B cell (primary cell): ENCODE data around the gene PYGM. TPM values are rescaled to one million over a fixed set of nuclear protein-coding genes. Genes with fewer than 3 reads are reported as not detected.

Source experiments
- polyA plus RNA-seq: library from polyadenylated mRNA; depleted of rRNA; stranded (reverse); fragments of >200 nt; gene quantifications from 2 replicates; pipeline ENCODE4 v1.2.3, GENCODE V29; 2012
- total RNA-seq, 2 donors: library from RNA; stranded (reverse); fragments of 120-200 nt in 1 of 2; gene quantifications; 1 replicate in 1 of 2; 2 replicates in 1 of 2; pipeline versions ENCODE4 v1.2.3 to v1.2.4, GENCODE V29; 2013 to 2022

Gene PYGM
- total and polyA plus RNA-seq, 2 donors (not counting 1 experiment from before 2014, with no cell fraction given): 9.3 to 9.6 TPM

Other genes starting within 250 kb of the PYGM start
- not detected in 2 replicates for gene SLC22A11, start 204.0 kb downstream of the PYGM start, total RNA-seq
- not detected in 2 replicates for gene SLC22A11, start 204.0 kb downstream of the PYGM start, polyA plus RNA-seq
- not detected in 2 replicates for gene SLC22A12, start 168.8 kb downstream of the PYGM start, total RNA-seq
- not detected in 2 replicates for gene SLC22A12, start 168.8 kb downstream of the PYGM start, polyA plus RNA-seq
- gene NRXN2, start 36.8 kb downstream of the PYGM start, total RNA-seq: 0.52 TPM in 1 of 2 replicates, not detected in the other
- 0.01 TPM in 1 of 2 replicates, not detected in the other for gene NRXN2, start 36.8 kb downstream of the PYGM start, polyA plus RNA-seq
- gene RASGRP2, start 15.8 kb downstream of the PYGM start, total RNA-seq: 628 and 653 TPM in 2 replicates
- gene RASGRP2, start 15.8 kb downstream of the PYGM start, polyA plus RNA-seq: 1,139 and 1,316 TPM in 2 replicates
- gene SF1, start 18.6 kb upstream of the PYGM start, total RNA-seq: 914 and 931 TPM in 2 replicates
- gene SF1, start 18.6 kb upstream of the PYGM start, polyA plus RNA-seq: 369 and 714 TPM in 2 replicates
- gene MAP4K2, start 43.2 kb upstream of the PYGM start, total RNA-seq: 118 and 122 TPM in 2 replicates
- gene MAP4K2, start 43.2 kb upstream of the PYGM start, polyA plus RNA-seq: 163 and 165 TPM in 2 replicates
- 46.3 and 48.2 TPM in 2 replicates for gene MEN1, start 50.6 kb upstream of the PYGM start, total RNA-seq
- 68.5 and 71.5 TPM in 2 replicates for gene MEN1, start 50.6 kb upstream of the PYGM start, polyA plus RNA-seq
- gene CDC42BPG, start 84.7 kb upstream of the PYGM start, total RNA-seq: 8.7 and 9.3 TPM in 2 replicates
- gene CDC42BPG, start 84.7 kb upstream of the PYGM start, polyA plus RNA-seq: 3.7 and 4.4 TPM in 2 replicates
- 249 and 280 TPM in 2 replicates for gene EHD1, start 118.6 kb upstream of the PYGM start, total RNA-seq
- 208 and 223 TPM in 2 replicates for gene EHD1, start 118.6 kb upstream of the PYGM start, polyA plus RNA-seq
- 38.6 and 43.4 TPM in 2 replicates for gene ATG2A, start 157.2 kb upstream of the PYGM start, total RNA-seq
- gene ATG2A, start 157.2 kb upstream of the PYGM start, polyA plus RNA-seq: 24.3 and 32.8 TPM in 2 replicates
- gene PPP2R5B, start 164.7 kb upstream of the PYGM start, total RNA-seq: 22.6 and 24.2 TPM in 2 replicates
- gene PPP2R5B, start 164.7 kb upstream of the PYGM start, polyA plus RNA-seq: 24.3 and 30.5 TPM in 2 replicates
- gene GPHA2, start 175.9 kb upstream of the PYGM start, total RNA-seq: 0.39 TPM in 1 of 2 replicates, not detected in the other
- gene GPHA2, start 175.9 kb upstream of the PYGM start, polyA plus RNA-seq: 1.2 and 2.8 TPM in 2 replicates
- 0.71 and 0.95 TPM in 2 replicates for gene MAJIN, start 212.1 kb upstream of the PYGM start, total RNA-seq
- 1.2 and 2.4 TPM in 2 replicates for gene MAJIN, start 212.1 kb upstream of the PYGM start, polyA plus RNA-seq
- gene BATF2, start 237.0 kb upstream of the PYGM start, total RNA-seq: 0.51 and 0.62 TPM in 2 replicates
- 0.39 and 1.7 TPM in 2 replicates for gene BATF2, start 237.0 kb upstream of the PYGM start, polyA plus RNA-seq